ENCODE results near the gene SELENOI. TPM values are rescaled to one million over a fixed set of nuclear protein-coding genes. Genes with fewer than 3 reads are reported as not detected.

The SELENOI gene
- total RNA-seq, 1 donor from 2014 or later = 28.2 TPM

DNA sequence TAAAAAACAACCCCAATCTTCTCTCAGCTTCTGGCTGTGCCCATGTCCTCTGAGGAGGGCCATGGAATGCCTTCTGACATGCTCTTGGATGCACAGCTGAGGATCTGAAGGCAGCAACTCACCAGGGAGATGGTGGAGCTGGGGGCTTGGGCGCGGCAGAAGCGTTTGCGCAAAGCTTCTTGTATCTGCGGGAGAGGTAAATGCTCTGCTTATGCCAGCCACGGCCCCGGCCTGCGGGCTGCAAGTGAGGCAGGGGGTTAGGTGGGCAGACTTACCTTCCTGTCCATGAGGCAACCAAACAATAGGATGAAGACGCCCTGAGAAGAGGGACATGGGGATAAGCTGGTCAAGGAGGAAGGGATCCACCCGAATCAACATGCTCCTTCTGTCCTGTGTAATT is 36.0 kb upstream of the SELENOI start:
- H3K4me1 Mint-ChIP-seq (ENCODE audit: unreplicated experiment) = no peaks in the 10 kb centered on the region
- peaks cover 4% of the 10 kb centered on the region for H3K27me3 Mint-ChIP-seq (ENCODE audit: unreplicated experiment)
- no peaks in the 10 kb centered on the region for H3K9me3 Mint-ChIP-seq (ENCODE audit: unreplicated experiment)
- peaks cover 6% of the 10 kb centered on the region for H3K36me3 Mint-ChIP-seq (ENCODE audit: low read depth, unreplicated experiment)
- H3K27ac Mint-ChIP-seq (ENCODE audit: unreplicated experiment) = no peak overlapping the region
- no peak for DNase-seq (ENCODE audit: low spot score)
- TF ChIP-seq, protein P1, sequence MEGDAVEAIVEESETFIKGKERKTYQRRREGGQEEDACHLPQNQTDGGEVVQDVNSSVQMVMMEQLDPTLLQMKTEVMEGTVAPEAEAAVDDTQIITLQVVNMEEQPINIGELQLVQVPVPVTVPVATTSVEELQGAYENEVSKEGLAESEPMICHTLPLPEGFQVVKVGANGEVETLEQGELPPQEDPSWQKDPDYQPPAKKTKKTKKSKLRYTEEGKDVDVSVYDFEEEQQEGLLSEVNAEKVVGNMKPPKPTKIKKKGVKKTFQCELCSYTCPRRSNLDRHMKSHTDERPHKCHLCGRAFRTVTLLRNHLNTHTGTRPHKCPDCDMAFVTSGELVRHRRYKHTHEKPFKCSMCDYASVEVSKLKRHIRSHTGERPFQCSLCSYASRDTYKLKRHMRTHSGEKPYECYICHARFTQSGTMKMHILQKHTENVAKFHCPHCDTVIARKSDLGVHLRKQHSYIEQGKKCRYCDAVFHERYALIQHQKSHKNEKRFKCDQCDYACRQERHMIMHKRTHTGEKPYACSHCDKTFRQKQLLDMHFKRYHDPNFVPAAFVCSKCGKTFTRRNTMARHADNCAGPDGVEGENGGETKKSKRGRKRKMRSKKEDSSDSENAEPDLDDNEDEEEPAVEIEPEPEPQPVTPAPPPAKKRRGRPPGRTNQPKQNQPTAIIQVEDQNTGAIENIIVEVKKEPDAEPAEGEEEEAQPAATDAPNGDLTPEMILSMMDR (IDR thresholded peaks at IDR 0.05; ENCODE audit: unreplicated experiment) = no peak
- H3K4me3 Mint-ChIP-seq (ENCODE audit: unreplicated experiment) = no peak overlapping the region

DNA sequence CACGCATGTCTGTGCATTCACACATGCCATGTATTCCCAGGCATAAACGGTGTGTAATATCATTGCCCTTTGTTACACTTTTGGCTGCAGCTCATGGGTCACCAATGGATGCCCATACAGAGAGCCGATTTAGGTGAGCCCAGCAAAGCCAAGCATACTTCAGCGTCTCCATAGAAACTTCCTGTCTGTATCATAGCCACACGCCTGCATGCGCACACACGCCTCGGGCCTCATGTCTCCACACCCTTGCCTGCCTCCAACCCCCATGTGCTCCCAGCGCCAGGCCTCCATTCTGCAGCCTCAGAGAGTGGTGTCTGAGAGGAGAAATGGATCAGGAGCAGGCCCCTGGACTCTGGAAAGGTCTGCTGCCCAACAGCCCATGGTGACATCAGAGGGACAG is 33.5 kb upstream of the SELENOI start:
- DNase-seq (ENCODE audit: low spot score) = no peak
- Mint-ChIP-seq H3K9me3 (ENCODE audit: unreplicated experiment) (no peaks in the 10 kb centered on the region), H3K4me1 (ENCODE audit: unreplicated experiment) (peaks cover 15% of the 10 kb centered on the region), H3K27ac (ENCODE audit: unreplicated experiment) (no peak overlapping the region), H3K4me3 (ENCODE audit: unreplicated experiment) (no peak overlapping the region), H3K27me3 (ENCODE audit: unreplicated experiment) (peaks cover 11% of the 10 kb centered on the region), H3K36me3 (ENCODE audit: low read depth, unreplicated experiment) (peaks cover 6% of the 10 kb centered on the region)
- TF ChIP-seq, protein P1 (IDR thresholded peaks at IDR 0.05; ENCODE audit: unreplicated experiment) = no peak

DNA sequence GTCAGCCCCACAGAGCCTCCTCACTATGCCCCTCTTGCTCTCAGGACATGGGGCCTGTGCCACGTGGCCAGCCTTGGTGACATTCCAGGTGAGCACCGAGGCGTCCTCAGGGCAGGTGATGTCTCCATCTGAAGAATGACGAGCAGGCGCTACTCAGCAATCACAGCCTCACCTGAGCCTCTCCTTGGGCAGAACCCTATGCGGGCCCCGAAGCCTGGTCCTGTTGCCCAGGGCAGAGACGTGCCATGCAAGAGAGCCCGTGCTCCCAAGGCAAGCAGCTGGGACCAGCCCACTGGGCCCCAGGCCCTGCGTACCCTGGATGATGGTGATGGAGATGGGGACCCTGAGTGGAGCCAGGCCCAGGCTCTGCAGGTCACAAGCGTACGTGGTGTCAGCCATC is 32.5 kb upstream of the SELENOI start:
- TF ChIP-seq, protein P1 (IDR thresholded peaks at IDR 0.05; ENCODE audit: unreplicated experiment) = no peak
- no peak for DNase-seq (ENCODE audit: low spot score)
- Mint-ChIP-seq H3K4me1 (ENCODE audit: unreplicated experiment) (peaks cover 22% of the 10 kb centered on the region), H3K4me3 (ENCODE audit: unreplicated experiment) (no peak overlapping the region), H3K36me3 (ENCODE audit: low read depth, unreplicated experiment) (peaks cover 6% of the 10 kb centered on the region), H3K27ac (ENCODE audit: unreplicated experiment) (no peak overlapping the region), H3K27me3 (ENCODE audit: unreplicated experiment) (peaks cover 11% of the 10 kb centered on the region), H3K9me3 (ENCODE audit: unreplicated experiment) (no peaks in the 10 kb centered on the region)

DNA sequence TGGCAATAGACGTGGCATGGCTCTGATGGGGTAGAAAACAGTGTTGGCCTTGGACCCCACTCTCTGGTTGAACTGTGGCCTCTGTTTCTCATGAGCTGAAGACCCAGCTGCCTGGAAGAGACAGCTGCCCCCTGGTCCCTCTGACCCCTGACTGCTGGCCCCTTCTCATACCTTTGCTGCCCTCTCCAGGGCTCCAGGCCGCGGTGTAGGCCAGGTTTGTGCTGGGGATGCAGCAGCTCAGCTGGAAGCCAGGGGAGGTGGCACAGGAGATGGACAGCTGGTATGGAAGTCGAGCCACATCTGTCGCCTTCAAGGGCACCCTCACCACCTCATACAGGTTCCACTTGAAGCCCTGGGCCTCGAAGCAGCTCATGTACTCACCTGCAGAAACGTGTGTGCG is 31.7 kb upstream of the SELENOI start:
- H3K4me1 Mint-ChIP-seq (ENCODE audit: unreplicated experiment) = peaks cover 28% of the 10 kb centered on the region
- H3K27me3 Mint-ChIP-seq (ENCODE audit: unreplicated experiment) = peaks cover 11% of the 10 kb centered on the region
- no peaks in the 10 kb centered on the region for H3K9me3 Mint-ChIP-seq (ENCODE audit: unreplicated experiment)
- no peak overlapping the region for H3K27ac Mint-ChIP-seq (ENCODE audit: unreplicated experiment)
- DNase-seq (ENCODE audit: low spot score) = no peak
- TF ChIP-seq, protein P1 (IDR thresholded peaks at IDR 0.05; ENCODE audit: unreplicated experiment) = no peak
- no peak overlapping the region for H3K4me3 Mint-ChIP-seq (ENCODE audit: unreplicated experiment)
- H3K36me3 Mint-ChIP-seq (ENCODE audit: low read depth, unreplicated experiment) = peaks cover 6% of the 10 kb centered on the region

DNA sequence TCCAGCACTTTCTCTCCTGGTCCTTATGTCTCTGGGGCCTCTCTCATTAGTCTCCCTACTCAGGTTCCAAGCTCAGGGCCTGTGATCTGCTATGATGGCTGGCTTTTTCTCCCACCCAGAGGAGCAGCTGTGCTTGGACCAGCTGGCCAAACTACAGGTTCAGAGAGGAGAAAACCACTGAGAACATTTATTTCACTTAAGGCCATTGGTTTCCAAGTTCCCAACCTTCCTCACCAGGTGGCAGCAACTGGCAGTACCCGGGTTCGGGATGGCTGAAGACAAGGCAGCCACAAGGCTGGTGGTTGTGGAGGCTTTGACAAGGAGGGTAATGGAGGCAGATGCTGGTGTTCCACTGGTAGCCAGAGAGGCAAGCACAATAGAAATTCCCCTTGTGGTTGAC is 29.9 kb upstream of the SELENOI start:
- TF ChIP-seq, protein P1 (IDR thresholded peaks at IDR 0.05; ENCODE audit: unreplicated experiment) = no peak
- DNase-seq (ENCODE audit: low spot score) = no peak
- peaks cover 6% of the 10 kb centered on the region for H3K36me3 Mint-ChIP-seq (ENCODE audit: low read depth, unreplicated experiment)
- H3K4me3 Mint-ChIP-seq (ENCODE audit: unreplicated experiment) = no peak overlapping the region
- no peaks in the 10 kb centered on the region for H3K9me3 Mint-ChIP-seq (ENCODE audit: unreplicated experiment)
- peaks cover 28% of the 10 kb centered on the region for H3K4me1 Mint-ChIP-seq (ENCODE audit: unreplicated experiment)
- peaks cover 9% of the 10 kb centered on the region for H3K27me3 Mint-ChIP-seq (ENCODE audit: unreplicated experiment)
- no peak overlapping the region for H3K27ac Mint-ChIP-seq (ENCODE audit: unreplicated experiment)

All from endothelial cell (in vitro differentiated cells).